SK-N-MC (cell line): ENCODE measurements around the gene TRIM63.

Experiments used
- EZH2 ChIP-seq: fragments of 200-600 bp; sonication (generic); IDR thresholded peaks from one replicate; pipeline ENCODE4 v1.6.1; 2017; ENCODE audit warnings: antibody characterized with exemption
- POLR2AphosphoS5 ChIP-seq: IDR thresholded peaks from 2 replicates; pipeline ENCODE4 v1.6.1; 2012; ENCODE audit warnings: mild to moderate bottlenecking, low read depth, low read length, borderline replicate concordance

- no peak for TF ChIP-seq POLR2AphosphoS5
- TF ChIP-seq EZH2 = no peak
Observed at GRCh38 chr1:26041978-26042377, 25.5 kb downstream of the TRIM63 start.
